Lower leg skin (tissue), 4 donors: ENCODE results near the gene LRRC37A. TPM values are rescaled to one million over a fixed set of nuclear protein-coding genes. Genes with fewer than 3 reads are reported as not detected.
"Not testable (repeated sequence)": the region's sequence is repeated elsewhere in the genome, so short reads cannot be mapped to it uniquely, and the experiment has no call there.

Experiments used
- DNase-seq, 2 donors: peaks; one replicate each; pipeline ENCODE4 v3.0.0-alpha.2; 2019; ENCODE audit warnings: low spot score in 2 of 2
- H3K4me3 ChIP-seq: fragments of 200-600 bp; sonication (generic); 2 replicates; pipeline ENCODE4 v1.5.1; 2017; ENCODE audit warnings: mild to moderate bottlenecking, low read depth; ENCODE audit not compliant: poor library complexity, severe bottlenecking
- WGBS, 2 donors: methylation state at CpG; one replicate each; pipeline ENCODE4 v1.1.5; 2018; 5-methylcytosine and 5-hydroxymethylcytosine counted together
- intact Hi-C: fragments of 100-400 bp; cut with DNase I; formaldehyde crosslinking; loops from one replicate; pipeline ENCODE4 v1.15.0; 2023; ENCODE audit warnings: low total_unique reads
- total RNA-seq, 4 donors: library from RNA; depleted of rRNA; stranded (reverse); fragments of >200 nt; gene quantifications; one replicate each; pipeline ENCODE4 v1.1.0, GENCODE V29; 2016

The LRRC37A gene
- total RNA-seq, 4 donors from 2014 or later: 1.1 to 11.0 (median 2.2) TPM

- no CpG with 5 or more reads among the region's 7 CpGs for WGBS, 2 donors
- DNase-seq, intact Hi-C loops, H3K4me3 ChIP-seq: not testable (repeated sequence)
Measured at GRCh38 chr17:46373418-46373817, 78.5 kb downstream of the LRRC37A start.

GRCh38 chr17:46383118-46383517 is 88.2 kb downstream of the LRRC37A start:
- H3K4me3 ChIP-seq, DNase-seq, intact Hi-C loops: not testable (repeated sequence)
- WGBS, 2 donors: 96% methylated on average over 3 of the region's 4 CpGs; no CpG with 5 or more reads in 1 of the 2 donors

GRCh38 chr17:46385491-46385890 is 90.6 kb downstream of the LRRC37A start:
- intact Hi-C loops, DNase-seq, H3K4me3 ChIP-seq: not testable (repeated sequence)

Other genes with a start within 250 kb of the LRRC37A start
- gene KANSL1, start 101.7 kb upstream of the LRRC37A start, total RNA-seq: 100 to 1,000 TPM in 1 of 4 donors, 10 to 100 TPM in 3; 53.8 to 107 (median 60.6) TPM
- gene ARL17B, start 66.6 kb downstream of the LRRC37A start, total RNA-seq: 10 to 100 TPM in 3 of 4 donors, 1 to 10 TPM in 1; 8.5 to 18.6 (median 12.1) TPM
- 10 to 100 TPM; 14.2 to 33.7 (median 15.9) TPM for gene LRRC37A2, start 217.3 kb downstream of the LRRC37A start, total RNA-seq